OCI-LY7 (cell line): ENCODE results near the gene BNIP1. TPM values are rescaled to one million over a fixed set of nuclear protein-coding genes. Genes with fewer than 3 reads are reported as not detected.

Experiments used
- BruUV-seq: library from RNA; stranded (reverse); fragments of 400-500 nt; replicated peaks from 2 replicates; lab custom pipeline; 2021; lab: Mats Ljungman, UMichigan
- CTCF ChIA-PET: fragments of 300-600 bp; sonication (Branson Sonifier 250); formaldehyde crosslinking; loops from one replicate; lab custom pipeline; 2022; ENCODE audit warnings: antibody characterized with exemption; ENCODE audit not compliant: unreplicated experiment; lab: Charles Lee
- POLR2A ChIA-PET: fragments of 300-600 bp; sonication (Branson Sonifier 250); formaldehyde crosslinking; loops from one replicate; lab custom pipeline; 2022; ENCODE audit warnings: antibody characterized with exemption; lab: Charles Lee
- DNase-seq: peaks from one replicate; pipeline ENCODE4 v3.0.0-alpha.2; 2015; ENCODE audit warnings: low spot score
- H2AFZ ChIP-seq: fragments of 200-600 bp; sonication (generic), shearing (Covaris generic); 2 replicates; pipeline ENCODE4 v1.6.1; 2014; ENCODE audit warnings: mild to moderate bottlenecking, antibody characterized with exemption, low read length, moderate library complexity
- H3K27ac ChIP-seq: fragments of 200-600 bp; sonication (generic); 2 replicates; pipeline ENCODE4 v1.5.1; 2014; ENCODE audit warnings: mixed run types, low read depth, mild to moderate bottlenecking, moderate library complexity, low read length, inconsistent platforms; ENCODE audit not compliant: poor library complexity, severe bottlenecking
- H3K36me3 ChIP-seq: fragments of 200-600 bp; sonication (generic); 2 replicates; pipeline ENCODE4 v1.6.1; 2014; ENCODE audit warnings: mild to moderate bottlenecking, antibody characterized with exemption, low read length, moderate library complexity, mixed read lengths; ENCODE audit not compliant: insufficient read depth
- H3K4me1 ChIP-seq: fragments of 200-600 bp; sonication (generic); 2 replicates; pipeline ENCODE4 v1.5.1; 2014; ENCODE audit warnings: mild to moderate bottlenecking, low read length; ENCODE audit not compliant: insufficient read depth, poor library complexity, severe bottlenecking
- H3K4me2 ChIP-seq: fragments of 200-600 bp; sonication (generic); 2 replicates; pipeline ENCODE4 v1.6.1; 2014; ENCODE audit warnings: mild to moderate bottlenecking, low read length
- H3K4me3 ChIP-seq: fragments of 200-600 bp; sonication (generic); 2 replicates; pipeline ENCODE4 v1.5.1; 2014; ENCODE audit warnings: mild to moderate bottlenecking, low read depth, low read length; ENCODE audit not compliant: poor library complexity, severe bottlenecking
- H3K79me2 ChIP-seq: fragments of 200-600 bp; sonication (generic); 2 replicates; pipeline ENCODE4 v1.6.1; 2016; ENCODE audit warnings: low read depth, mild to moderate bottlenecking, low read length, moderate library complexity, mixed read lengths; ENCODE audit not compliant: insufficient read depth
- H3K9me2 ChIP-seq: fragments of 200-600 bp; sonication (generic); 2 replicates; pipeline ENCODE4 v1.6.1; 2016; ENCODE audit warnings: mild to moderate bottlenecking, low read length, mixed read lengths; ENCODE audit not compliant: insufficient read depth
- H3K9me3 ChIP-seq: fragments of 200-600 bp; sonication (generic); 2 replicates; pipeline ENCODE4 v1.6.1; 2014; ENCODE audit warnings: mild to moderate bottlenecking, mixed run types, low read length, mixed read lengths
- H4K20me1 ChIP-seq: fragments of 200-600 bp; sonication (generic); 2 replicates; pipeline ENCODE4 v1.6.1; 2014; ENCODE audit warnings: mild to moderate bottlenecking, antibody characterized with exemption, low read length, moderate library complexity, mixed read lengths; ENCODE audit not compliant: insufficient read depth
- EZH2phosphoT487 ChIP-seq: fragments of 200-600 bp; sonication (generic); IDR thresholded peaks from 2 replicates; pipeline ENCODE4 v1.6.1; 2018; ENCODE audit warnings: low read depth, borderline replicate concordance, mild to moderate bottlenecking, mixed run types, antibody characterized with exemption, low read length, moderate library complexity, mixed read lengths
- intact Hi-C: fragments of 100-400 bp; cut with micrococcal nuclease; formaldehyde crosslinking; loops from one replicate; pipeline ENCODE4 v1.10.0; 2022; ENCODE audit not compliant: unreplicated experiment
- total RNA-seq, 2 experiments: library from RNA; depleted of rRNA in 1 of 2; stranded (reverse); fragments of >200 nt in 1 of 2; shearing (Covaris generic) in 1 of 2; gene quantifications; 2 replicates each; pipeline ENCODE4 v1.2.3, GENCODE V29; 2014 to 2022
- TF ChIP-seq, protein P1 (sequence below): fragments of 200-600 bp; sonication (generic); conservative IDR thresholded peaks from 2 replicates; pipeline ENCODE4 v1.5.1; 2014; ENCODE audit warnings: mild to moderate bottlenecking, antibody characterized with exemption, low read length, moderate library complexity, mixed read lengths

BNIP1 gene
- total RNA-seq, 2 experiments from 2014 or later, result 16.8 to 23.1 TPM

DNA sequence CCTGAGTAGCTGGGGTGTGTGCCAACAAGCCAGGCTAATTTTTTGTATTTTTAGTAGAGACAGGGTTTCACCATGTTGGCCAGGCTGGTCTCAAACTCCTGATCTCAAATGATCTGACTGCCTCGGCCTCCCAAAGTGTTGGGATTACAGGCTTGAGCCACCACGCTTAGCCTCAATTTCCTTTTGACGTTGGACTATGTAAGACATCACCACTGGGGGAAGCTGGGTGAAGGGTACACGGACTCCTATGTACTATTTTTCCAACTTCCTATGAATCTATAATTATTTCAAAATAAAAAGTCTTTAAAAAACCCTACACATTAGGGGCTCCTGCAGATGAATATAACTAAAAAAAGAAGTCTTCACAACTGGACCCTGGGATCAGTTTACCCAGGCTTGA lies 46.7 kb downstream of the BNIP1 start:
- DNase-seq, result no peak
- Histone ChIP-seq H3K4me2 (no peak overlapping the region), H3K4me3 (no peak overlapping the region), H2AFZ (no peak overlapping the region), H3K36me3 (no peaks in the 10 kb centered on the region), H3K4me1 (no peaks in the 10 kb centered on the region), H3K9me3 (no peaks in the 10 kb centered on the region), H4K20me1 (no peaks in the 10 kb centered on the region), H3K27ac (no peak overlapping the region), H3K79me2 (no peaks in the 10 kb centered on the region), H3K9me2 (no peaks in the 10 kb centered on the region)
- CTCF ChIA-PET, result no interaction called here
- TF ChIP-seq, protein P1, sequence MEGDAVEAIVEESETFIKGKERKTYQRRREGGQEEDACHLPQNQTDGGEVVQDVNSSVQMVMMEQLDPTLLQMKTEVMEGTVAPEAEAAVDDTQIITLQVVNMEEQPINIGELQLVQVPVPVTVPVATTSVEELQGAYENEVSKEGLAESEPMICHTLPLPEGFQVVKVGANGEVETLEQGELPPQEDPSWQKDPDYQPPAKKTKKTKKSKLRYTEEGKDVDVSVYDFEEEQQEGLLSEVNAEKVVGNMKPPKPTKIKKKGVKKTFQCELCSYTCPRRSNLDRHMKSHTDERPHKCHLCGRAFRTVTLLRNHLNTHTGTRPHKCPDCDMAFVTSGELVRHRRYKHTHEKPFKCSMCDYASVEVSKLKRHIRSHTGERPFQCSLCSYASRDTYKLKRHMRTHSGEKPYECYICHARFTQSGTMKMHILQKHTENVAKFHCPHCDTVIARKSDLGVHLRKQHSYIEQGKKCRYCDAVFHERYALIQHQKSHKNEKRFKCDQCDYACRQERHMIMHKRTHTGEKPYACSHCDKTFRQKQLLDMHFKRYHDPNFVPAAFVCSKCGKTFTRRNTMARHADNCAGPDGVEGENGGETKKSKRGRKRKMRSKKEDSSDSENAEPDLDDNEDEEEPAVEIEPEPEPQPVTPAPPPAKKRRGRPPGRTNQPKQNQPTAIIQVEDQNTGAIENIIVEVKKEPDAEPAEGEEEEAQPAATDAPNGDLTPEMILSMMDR, result no peak
- no peak for TF ChIP-seq EZH2phosphoT487
- BruUV-seq, result no TSS peak
- intact Hi-C loops, result no loop called here
- POLR2A ChIA-PET, result interaction anchor here (0.6 kb wide), 1 partner anchor 426 kb away, joined by 4 read pairs; no protein-coding TSS in a partner anchor

DNA sequence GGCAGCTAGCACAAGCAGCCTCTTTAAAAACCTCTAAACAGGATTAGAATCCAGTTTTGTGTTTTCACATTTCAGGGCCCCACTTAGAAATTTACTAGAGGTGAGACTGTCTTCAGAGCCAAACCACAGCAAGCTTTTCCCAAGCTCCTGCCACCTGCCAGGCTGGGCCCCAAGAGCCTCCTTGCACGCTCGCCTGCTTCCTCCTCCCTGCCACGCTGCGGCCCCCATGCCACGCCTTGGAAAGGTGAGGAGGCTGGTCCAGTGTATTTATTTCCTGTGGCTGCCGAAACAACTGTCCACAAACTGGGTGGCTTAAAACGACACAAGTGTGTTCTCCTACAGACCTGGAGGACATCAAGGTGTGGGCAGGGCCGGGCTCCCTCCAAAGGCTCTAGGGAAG lies 47.2 kb downstream of the BNIP1 start:
- no peak for DNase-seq
- Histone ChIP-seq H3K79me2 (no peaks in the 10 kb centered on the region), H4K20me1 (no peaks in the 10 kb centered on the region), H3K27ac (no peak overlapping the region), H3K4me1 (no peaks in the 10 kb centered on the region), H2AFZ (no peak overlapping the region), H3K9me2 (no peaks in the 10 kb centered on the region), H3K4me3 (no peak overlapping the region), H3K36me3 (no peaks in the 10 kb centered on the region), H3K4me2 (no peak overlapping the region), H3K9me3 (no peaks in the 10 kb centered on the region)
- ChIA-PET CTCF (no interaction called here), POLR2A (interaction anchor here (0.6 kb wide), 1 partner anchor 427 kb away, joined by 4 read pairs; no protein-coding TSS in a partner anchor)
- intact Hi-C loops, result no loop called here
- no TSS peak for BruUV-seq
- TF ChIP-seq EZH2phosphoT487, result no peak
- TF ChIP-seq, protein P1, result no peak

- Histone ChIP-seq H4K20me1 (no peaks in the 10 kb centered on the region), H3K79me2 (no peaks in the 10 kb centered on the region), H3K4me2 (no peak overlapping the region), H2AFZ (no peak overlapping the region), H3K9me3 (no peaks in the 10 kb centered on the region), H3K4me1 (no peaks in the 10 kb centered on the region), H3K9me2 (no peaks in the 10 kb centered on the region), H3K4me3 (no peak overlapping the region), H3K36me3 (no peaks in the 10 kb centered on the region), H3K27ac (no peak overlapping the region)
- intact Hi-C loops, result no loop called here
- DNase-seq, result no peak
- ChIA-PET CTCF (no interaction called here), POLR2A (interaction anchor here (0.6 to 1.0 kb wide), 2 partner anchors 88 to 209 kb away, joined by 3 read pairs; partner anchors contain the start of gene ATP6V0E1)
- no TSS peak for BruUV-seq
- no peak for TF ChIP-seq EZH2phosphoT487
- TF ChIP-seq, protein P1, result no peak
These were observed 48.2 kb downstream of the BNIP1 start for GRCh38 chr5:173192561-173192960.
